HG02870 (cell line): Measurements from ENCODE around the gene CADPS.

Experiments
- ATAC-seq: cut with Tn5 transposase; IDR thresholded peaks from one replicate; pipeline ENCODE4 v1.9.1; 2021; ENCODE audit warnings: mild to moderate bottlenecking, moderate library complexity; ENCODE audit not compliant: unreplicated experiment

CADPS gene

DNA sequence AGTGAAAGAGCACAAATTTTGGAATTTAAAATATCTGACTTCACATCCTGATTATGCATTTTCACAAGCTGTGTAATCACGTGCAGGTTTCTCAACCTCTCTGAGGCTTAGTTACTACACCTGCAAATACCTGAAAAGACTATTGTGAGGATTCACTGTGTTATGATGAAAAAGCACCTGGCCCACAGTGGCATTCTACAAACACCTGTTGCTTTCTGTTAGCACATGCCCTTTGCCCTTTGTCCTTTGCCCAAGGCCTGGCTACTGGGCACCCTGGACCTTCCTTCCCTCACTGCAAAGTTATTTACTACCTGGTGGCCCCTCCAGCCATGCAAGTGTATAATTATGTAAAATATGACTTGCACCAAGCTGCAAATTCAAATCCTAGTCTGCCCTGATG lies 227.5 kb downstream of the CADPS start:
- ATAC-seq, result no peak

DNA sequence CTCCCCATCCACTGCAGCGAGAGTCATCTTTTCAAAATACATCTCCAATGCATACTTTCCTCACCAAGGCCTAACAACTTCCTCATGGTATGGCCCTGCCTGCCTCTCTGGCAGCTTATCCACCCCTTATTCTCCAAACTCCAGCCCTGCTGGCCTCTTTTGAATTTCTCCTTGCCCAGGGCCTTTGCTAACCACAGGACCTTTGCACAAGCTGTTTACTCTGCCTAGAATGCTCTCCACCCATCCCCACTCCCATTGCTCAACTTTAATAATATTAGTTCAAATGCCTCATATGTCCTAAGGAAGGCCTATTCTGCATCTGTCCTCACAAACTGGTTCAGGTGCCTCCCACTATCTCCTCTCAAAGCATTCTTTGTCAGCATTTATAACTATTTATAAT lies 230.7 kb downstream of the CADPS start:
- ATAC-seq, result no peak

GRCh38 chr3:62638316-62638715 lies 236.9 kb downstream of the CADPS start:
- no peak for ATAC-seq

- no peak for ATAC-seq
These were observed 238.9 kb downstream of the CADPS start for GRCh38 chr3:62636235-62636826.

GRCh38 chr3:62632510-62633294 lies 242.5 kb downstream of the CADPS start:
- ATAC-seq, result no peak

DNA sequence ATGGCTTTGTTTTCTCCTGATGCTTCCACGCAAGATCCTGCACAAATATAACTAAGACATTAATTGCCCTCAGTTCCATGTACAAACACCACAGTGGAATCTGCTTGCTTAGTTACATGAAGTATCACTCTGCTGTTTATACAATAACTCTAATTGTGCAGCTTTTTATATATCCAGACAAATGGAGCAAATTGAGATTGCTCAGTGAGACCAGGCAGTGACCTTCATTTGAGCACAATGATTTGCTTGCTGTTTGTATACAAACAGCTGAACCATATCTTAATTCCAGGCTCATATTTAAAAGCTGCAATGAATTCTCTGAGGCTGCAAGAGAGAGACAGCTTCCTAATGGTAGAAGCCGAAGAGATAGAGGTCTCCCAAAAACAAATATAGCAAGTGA lies 243.7 kb downstream of the CADPS start:
- ATAC-seq, result no peak

- ATAC-seq, result no peak
These were observed 244.6 kb downstream of the CADPS start for GRCh38 chr3:62630664-62631063.

DNA sequence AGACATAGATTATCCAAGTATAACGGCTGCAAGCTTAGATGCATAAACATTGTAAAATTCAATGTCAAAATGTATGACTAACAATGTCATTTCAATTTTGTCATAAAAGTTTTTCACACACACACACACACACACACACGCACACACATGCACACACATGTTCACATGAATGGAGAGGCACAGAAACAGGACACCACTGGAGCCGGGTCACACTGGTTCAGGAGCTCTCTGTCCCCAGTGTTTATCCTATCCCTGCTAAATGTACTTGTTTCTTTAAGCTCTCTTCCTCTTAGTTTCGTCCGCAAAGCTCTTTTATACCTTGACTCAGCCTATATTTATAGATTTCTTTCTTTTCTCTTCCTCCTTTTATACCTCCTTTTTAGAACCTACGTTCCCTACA lies 249.9 kb downstream of the CADPS start:
- no peak for ATAC-seq

GRCh38 chr3:62624185-62624584 lies 251.0 kb downstream of the CADPS start:
- ATAC-seq, result no peak

GRCh38 chr3:62622553-62623174 lies 252.6 kb downstream of the CADPS start:
- ATAC-seq, result no peak

- ATAC-seq, result no peak
These were observed 253.3 kb downstream of the CADPS start for GRCh38 chr3:62621925-62622324.

GRCh38 chr3:62621176-62621575 lies 254.0 kb downstream of the CADPS start:
- no peak for ATAC-seq

DNA sequence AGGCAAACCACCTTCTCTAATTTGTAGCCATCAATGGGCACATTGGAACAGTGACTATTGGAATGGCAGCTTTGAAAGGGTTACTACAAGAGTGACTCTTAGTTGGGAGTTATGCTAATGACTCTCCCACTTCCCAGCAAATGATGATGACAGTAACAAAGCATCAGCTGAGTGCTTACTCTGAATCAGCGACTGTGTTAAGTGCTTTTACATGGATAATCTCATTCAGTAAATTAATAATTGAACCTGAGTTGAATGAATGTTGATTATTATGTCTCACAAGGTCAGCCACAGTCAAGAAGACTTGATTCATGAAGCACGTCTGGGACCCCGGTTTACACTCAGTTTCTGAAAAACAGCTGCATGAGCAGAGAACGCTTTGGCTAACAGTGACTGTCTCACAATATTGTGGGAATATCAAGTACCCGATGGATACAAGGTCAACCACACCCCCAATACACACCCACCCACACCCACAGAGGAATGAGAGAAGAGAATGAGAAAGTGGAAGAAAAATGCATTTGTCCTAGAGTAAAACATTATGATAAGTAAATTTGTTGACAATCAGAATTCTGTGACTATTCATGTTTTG lies 259.9 kb downstream of the CADPS start:
- ATAC-seq, result no peak

DNA sequence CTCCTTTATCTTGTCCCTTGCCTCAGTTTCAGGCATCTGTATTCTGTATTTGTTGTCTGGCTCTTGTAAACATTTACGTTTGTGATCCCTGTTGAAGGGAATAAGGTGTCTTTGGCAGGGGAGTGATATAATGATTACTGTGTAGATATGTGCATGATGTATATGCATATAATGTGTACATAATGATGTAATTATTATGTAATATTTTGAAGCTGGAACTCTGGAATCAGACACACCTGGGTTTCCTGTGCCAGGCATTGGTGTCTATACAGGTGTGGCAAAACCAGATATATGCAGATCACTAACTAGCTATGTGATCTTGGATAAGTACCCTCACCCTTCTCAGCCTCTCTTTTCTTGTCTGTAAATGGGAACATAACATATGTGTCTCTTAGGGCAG lies 260.7 kb downstream of the CADPS start:
- no peak for ATAC-seq

- ATAC-seq, result no peak
These were observed 263.5 kb downstream of the CADPS start for GRCh38 chr3:62611541-62612240.

DNA sequence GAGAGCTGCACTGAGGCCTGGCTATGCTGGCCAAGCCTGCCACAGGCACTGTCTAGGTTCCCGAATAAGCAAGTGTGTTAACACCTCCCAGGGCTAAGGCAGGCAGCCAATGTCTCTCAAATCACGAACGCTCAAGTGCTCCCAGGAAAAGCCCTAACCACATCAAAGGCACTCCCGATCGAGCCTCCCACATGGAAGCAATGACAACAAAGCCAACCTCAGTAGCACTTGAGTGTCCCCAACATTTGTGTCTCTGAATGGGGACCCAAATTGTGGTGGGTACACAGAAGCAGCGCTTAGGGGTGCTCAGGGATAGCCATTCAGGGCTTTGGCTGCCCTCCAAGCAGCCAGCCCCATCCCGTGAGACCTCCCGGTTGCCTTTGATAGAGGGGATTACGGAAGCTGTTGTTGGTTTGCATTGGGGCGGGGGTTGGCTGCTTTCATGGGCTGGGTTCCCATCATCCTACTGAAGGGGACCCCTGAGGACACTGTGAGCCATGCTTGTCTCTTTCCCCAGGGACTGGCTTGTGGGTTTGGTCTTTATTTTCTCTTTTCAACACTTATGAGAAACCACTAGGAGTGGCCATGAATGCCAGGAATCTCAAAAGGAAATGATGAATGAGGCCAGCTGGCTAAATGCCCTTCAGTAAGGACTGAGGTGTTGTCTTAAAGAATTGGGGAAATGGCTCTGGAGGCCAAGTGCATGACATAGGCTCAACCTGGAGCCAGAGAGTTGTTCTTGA lies 267.8 kb downstream of the CADPS start:
- ATAC-seq, result no peak

- ATAC-seq, result no peak
These were observed 269.7 kb downstream of the CADPS start for GRCh38 chr3:62605413-62606068.

DNA sequence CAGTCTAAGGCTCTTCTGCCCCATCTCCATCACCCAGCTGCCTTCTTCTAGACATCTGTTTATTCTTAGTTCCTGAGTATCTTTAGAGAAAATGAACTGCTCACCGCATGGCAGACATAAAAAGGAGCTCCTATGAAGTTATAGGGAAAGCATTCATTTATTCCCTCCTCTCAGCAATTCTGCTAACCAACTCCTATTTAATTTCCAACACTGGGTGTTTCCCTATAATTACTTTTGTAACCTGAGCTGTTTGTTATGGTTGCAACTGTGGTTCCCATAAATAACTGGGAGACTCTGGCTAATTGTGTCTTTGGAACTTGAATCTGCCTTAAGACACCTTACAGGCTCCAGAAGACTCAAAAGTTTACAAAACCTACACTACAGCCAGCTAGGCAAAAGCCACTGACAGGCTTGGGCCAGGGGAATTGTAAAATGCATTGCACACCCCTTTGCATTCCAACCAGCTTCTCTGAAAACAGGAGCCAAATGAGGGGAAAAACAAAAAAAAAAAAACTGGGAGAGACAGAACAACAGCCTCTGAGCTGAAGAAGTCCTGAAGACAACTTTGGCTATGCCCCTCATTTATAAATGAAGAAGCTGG lies 270.4 kb downstream of the CADPS start:
- no peak for ATAC-seq

- no peak for ATAC-seq
These were observed 270.9 kb downstream of the CADPS start for GRCh38 chr3:62604298-62604697.

DNA sequence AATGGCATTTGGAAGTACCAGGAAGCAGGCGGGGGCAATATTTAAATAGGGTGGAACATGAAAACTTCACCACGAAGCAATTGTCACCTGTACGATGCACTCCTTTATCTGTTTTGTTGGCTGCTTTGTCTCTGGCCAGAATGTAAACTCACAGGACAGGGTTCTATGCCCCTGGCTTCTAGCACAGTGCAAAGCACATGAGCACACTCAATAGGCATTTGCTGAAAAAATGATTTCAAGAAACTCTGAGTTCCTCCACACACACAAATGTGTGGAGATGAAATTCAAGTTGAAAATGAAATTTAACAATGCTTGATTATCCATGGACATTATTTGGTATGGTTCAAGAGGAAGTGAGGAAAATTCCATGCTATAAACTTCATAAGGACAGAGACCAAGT lies 272.2 kb downstream of the CADPS start:
- ATAC-seq, result no peak
